WTC11 (cell line): Measurements from ENCODE around the gene EXOC1. TPM values are rescaled to one million over a fixed set of nuclear protein-coding genes. Genes with fewer than 3 reads are reported as not detected.

Experiments used
- ATAC-seq: fragments of 200-7000 bp; cut with Tn5 transposase; 2 replicates; pipeline ENCODE4 v1.10.0; 2021; ENCODE audit warnings: mild to moderate bottlenecking, moderate library complexity
- CTCF ChIA-PET: fragments of 300-600 bp; sonication (Branson Sonifier 250); formaldehyde crosslinking; loops from one replicate; lab custom pipeline; 2021; ENCODE audit warnings: antibody characterized with exemption; lab: Charles Lee
- POLR2A ChIA-PET: fragments of 350-600 bp; sonication (Branson Sonifier 250); formaldehyde crosslinking; loops from one replicate; lab custom pipeline; 2021; ENCODE audit warnings: antibody characterized with exemption; lab: Charles Lee
- DNase-seq: peaks from one replicate; pipeline ENCODE4 v3.0.0; 2021; ENCODE audit warnings: low spot score
- H3K27ac Mint-ChIP-seq: 2 replicates; pipeline ENCODE4 v1.8.0; 2021; ENCODE audit warnings: mixed read lengths
- H3K27me3 Mint-ChIP-seq: 2 replicates; pipeline ENCODE4 v1.8.0; 2021; ENCODE audit warnings: low read depth, mild to moderate bottlenecking, moderate library complexity, mixed read lengths
- H3K36me3 Mint-ChIP-seq: 2 replicates; pipeline ENCODE4 v1.8.0; 2021; ENCODE audit warnings: mixed read lengths
- H3K4me1 Mint-ChIP-seq: 2 replicates; pipeline ENCODE4 v1.8.0; 2022; ENCODE audit warnings: mixed read lengths
- H3K4me3 Mint-ChIP-seq: 2 replicates; pipeline ENCODE4 v1.8.0; 2021; ENCODE audit warnings: mild to moderate bottlenecking, moderate library complexity, mixed read lengths
- H3K9me3 Mint-ChIP-seq: 2 replicates; pipeline ENCODE4 v1.8.0; 2021; ENCODE audit warnings: mixed read lengths
- AFF4 ChIP-seq: sonication (generic); formaldehyde crosslinking; IDR thresholded peaks from 2 replicates; pipeline ENCODE4 v1.8.1; 2023; ENCODE audit warnings: mild to moderate bottlenecking, missing genetic modification reagents, borderline replicate concordance
- CBFB ChIP-seq: sonication (generic); formaldehyde crosslinking; IDR thresholded peaks from 2 replicates; pipeline ENCODE4 v1.8.1; 2022; ENCODE audit warnings: mild to moderate bottlenecking, low read depth, missing genetic modification reagents
- ESRRA ChIP-seq: sonication (generic); formaldehyde crosslinking; IDR thresholded peaks from 2 replicates; pipeline ENCODE4 v1.8.1; 2022; ENCODE audit warnings: mild to moderate bottlenecking, missing genetic modification reagents, borderline replicate concordance
- FOXP4 ChIP-seq: sonication (generic); formaldehyde crosslinking; IDR thresholded peaks from 2 replicates; pipeline ENCODE4 v1.8.0; 2022; ENCODE audit warnings: mild to moderate bottlenecking, missing genetic modification reagents
- HMGA2 ChIP-seq: fragments of 250-450 bp; sonication (Bioruptor Pico); IDR thresholded peaks from 2 replicates; pipeline ENCODE4 v1.4.0; 2021; ENCODE audit warnings: mild to moderate bottlenecking, moderate library complexity
- IRF2 ChIP-seq: sonication (generic); formaldehyde crosslinking; IDR thresholded peaks from 2 replicates; pipeline ENCODE4 v1.8.0; 2022; ENCODE audit warnings: low read depth, missing genetic modification reagents, borderline replicate concordance
- KAT7 ChIP-seq: sonication (generic); formaldehyde crosslinking; IDR thresholded peaks from 2 replicates; pipeline ENCODE4 v1.8.1; 2023; ENCODE audit warnings: missing genetic modification reagents, mild to moderate bottlenecking, borderline replicate concordance
- OVOL2 ChIP-seq: fragments of 250-450 bp; sonication (Bioruptor Pico); IDR thresholded peaks from 2 replicates; pipeline ENCODE4 v1.9.0; 2021; ENCODE audit warnings: mild to moderate bottlenecking, borderline replicate concordance
- PRRX2 ChIP-seq: fragments of 250-450 bp; sonication (Bioruptor Pico); IDR thresholded peaks from 2 replicates; pipeline ENCODE4 v1.8.0; 2021; ENCODE audit warnings: mild to moderate bottlenecking
- SMAD3 ChIP-seq: sonication (generic); formaldehyde crosslinking; IDR thresholded peaks from 2 replicates; pipeline ENCODE4 v1.8.0; 2022; ENCODE audit warnings: missing genetic modification reagents, mild to moderate bottlenecking, borderline replicate concordance
- SMAD4 ChIP-seq: sonication (generic); formaldehyde crosslinking; IDR thresholded peaks from 2 replicates; pipeline ENCODE4 v1.8.0; 2022; ENCODE audit warnings: mild to moderate bottlenecking, missing genetic modification reagents
- TP53 ChIP-seq: sonication (generic); formaldehyde crosslinking; IDR thresholded peaks from 2 replicates; pipeline ENCODE4 v1.8.1; 2023; ENCODE audit warnings: mild to moderate bottlenecking, missing genetic modification reagents
- ZNF317 ChIP-seq: sonication (generic); formaldehyde crosslinking; IDR thresholded peaks from 2 replicates; pipeline ENCODE4 v1.8.1; 2023; ENCODE audit warnings: low read depth, mild to moderate bottlenecking, moderate library complexity, missing genetic modification reagents, borderline replicate concordance
- ZNF416 ChIP-seq: fragments of 250-450 bp; sonication (Bioruptor Pico); IDR thresholded peaks from 2 replicates; pipeline ENCODE4 v1.9.0; 2021; ENCODE audit warnings: mild to moderate bottlenecking, inconsistent platforms
- ZNF512 ChIP-seq: sonication (generic); formaldehyde crosslinking; IDR thresholded peaks from 2 replicates; pipeline ENCODE4 v1.8.1; 2022; ENCODE audit warnings: missing genetic modification reagents, borderline replicate concordance
- total RNA-seq: library from RNA; stranded (reverse); gene quantifications from 3 replicates; pipeline ENCODE4 v1.2.3, GENCODE V29; 2021
- TF ChIP-seq, protein P1 (sequence below): sonication (generic); formaldehyde crosslinking; IDR thresholded peaks from 2 replicates; pipeline ENCODE4 v1.8.1; 2023; ENCODE audit warnings: mild to moderate bottlenecking, moderate library complexity, missing genetic modification reagents
- TF ChIP-seq, protein P2 (sequence below): sonication (generic); formaldehyde crosslinking; IDR thresholded peaks from 2 replicates; pipeline ENCODE4 v1.8.0; 2022; ENCODE audit warnings: mild to moderate bottlenecking, missing genetic modification reagents

EXOC1 gene
- total RNA-seq, 1 experiment from 2014 or later = 19.0 TPM

GRCh38 chr4:55854129-55854528 lies 681 bp downstream of the EXOC1 start:
- H3K4me1 Mint-ChIP-seq = peaks cover 10% of the 10 kb centered on the region
- peak overlapping the region; percentile 60; the same call in 1 of the 2 replicates for H3K27ac Mint-ChIP-seq
- no peak for DNase-seq
- CTCF ChIA-PET = interaction anchor here (1.0 kb wide), 1 partner anchor 12 kb away, joined by 3 read pairs; no protein-coding TSS in a partner anchor
- no peaks in the 10 kb centered on the region for H3K36me3 Mint-ChIP-seq
- no peak for ATAC-seq
- TF ChIP-seq PRRX2 (CRISPR knock-in tag) (no peak), TP53 (no peak), IRF2 (no peak), OVOL2 (CRISPR knock-in tag) (no peak), HMGA2 (CRISPR knock-in tag) (no peak), ZNF416 (no peak), ZNF317 (CRISPR knock-in tag) (no peak), SMAD3 (CRISPR knock-in tag) (no peak), CBFB (CRISPR knock-in tag) (no peak), AFF4 (CRISPR knock-in tag) (no peak), SMAD4 (CRISPR knock-in tag) (no peak), KAT7 (CRISPR knock-in tag) (no peak), FOXP4 (CRISPR knock-in tag) (no peak), ZNF512 (no peak), ESRRA (no peak)
- TF ChIP-seq, protein P1, sequence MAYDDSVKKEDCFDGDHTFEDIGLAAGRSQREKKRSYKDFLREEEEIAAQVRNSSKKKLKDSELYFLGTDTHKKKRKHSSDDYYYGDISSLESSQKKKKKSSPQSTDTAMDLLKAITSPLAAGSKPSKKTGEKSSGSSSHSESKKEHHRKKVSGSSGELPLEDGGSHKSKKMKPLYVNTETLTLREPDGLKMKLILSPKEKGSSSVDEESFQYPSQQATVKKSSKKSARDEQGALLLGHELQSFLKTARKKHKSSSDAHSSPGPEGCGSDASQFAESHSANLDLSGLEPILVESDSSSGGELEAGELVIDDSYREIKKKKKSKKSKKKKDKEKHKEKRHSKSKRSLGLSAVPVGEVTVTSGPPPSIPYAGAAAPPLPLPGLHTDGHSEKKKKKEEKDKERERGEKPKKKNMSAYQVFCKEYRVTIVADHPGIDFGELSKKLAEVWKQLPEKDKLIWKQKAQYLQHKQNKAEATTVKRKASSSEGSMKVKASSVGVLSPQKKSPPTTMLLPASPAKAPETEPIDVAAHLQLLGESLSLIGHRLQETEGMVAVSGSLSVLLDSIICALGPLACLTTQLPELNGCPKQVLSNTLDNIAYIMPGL (CRISPR knock-in tag) = no peak
- TF ChIP-seq, protein P2, sequence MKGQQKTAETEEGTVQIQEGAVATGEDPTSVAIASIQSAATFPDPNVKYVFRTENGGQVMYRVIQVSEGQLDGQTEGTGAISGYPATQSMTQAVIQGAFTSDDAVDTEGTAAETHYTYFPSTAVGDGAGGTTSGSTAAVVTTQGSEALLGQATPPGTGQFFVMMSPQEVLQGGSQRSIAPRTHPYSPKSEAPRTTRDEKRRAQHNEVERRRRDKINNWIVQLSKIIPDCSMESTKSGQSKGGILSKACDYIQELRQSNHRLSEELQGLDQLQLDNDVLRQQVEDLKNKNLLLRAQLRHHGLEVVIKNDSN (CRISPR knock-in tag) = no peak
- TF ChIP-seq, all 79 proteins: peak for 0
- POLR2A ChIA-PET = no interaction called here
- H3K27me3 Mint-ChIP-seq = peaks cover 10% of the 10 kb centered on the region
- H3K9me3 Mint-ChIP-seq = peaks cover 6% of the 10 kb centered on the region
- no peak overlapping the region for H3K4me3 Mint-ChIP-seq
